HS-27A (cell line): Measurements from ENCODE around the gene TAF3.

Experiments
- DNase-seq: peaks from one replicate; pipeline ENCODE4 v3.0.0-alpha.2; 2012; ENCODE audit warnings: low read depth, missing footprints

TAF3 gene

DNA sequence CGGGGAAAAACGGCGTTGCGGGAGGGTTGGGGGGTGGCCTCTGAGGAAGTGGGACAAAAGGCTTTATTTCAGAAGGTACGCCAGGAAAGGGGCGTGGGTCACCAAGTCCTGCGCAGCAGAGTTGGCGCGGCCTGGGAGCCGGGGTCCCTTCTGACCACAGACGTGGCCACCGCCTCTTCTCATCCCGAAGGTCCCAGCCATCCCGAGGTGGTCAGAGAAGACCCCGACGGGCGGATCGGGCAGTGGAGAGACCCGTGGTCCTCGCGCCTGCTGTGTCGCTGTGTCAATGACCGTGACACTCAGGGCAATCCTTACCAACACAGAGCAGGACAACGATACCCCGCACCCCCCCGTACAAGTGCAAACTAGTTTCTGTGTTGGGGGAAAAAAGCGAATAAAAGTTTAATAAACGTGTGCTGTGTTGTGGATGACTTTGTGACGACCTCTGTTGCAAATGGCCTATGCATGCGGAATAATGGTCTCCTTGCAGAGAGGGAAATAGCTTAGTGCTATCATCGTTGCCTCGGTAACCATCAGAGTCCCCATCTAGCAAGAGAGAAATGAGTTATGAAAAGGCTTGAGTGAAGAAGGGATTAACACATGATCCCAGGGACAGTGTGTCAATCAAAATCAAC, 216.8 kb downstream of the TAF3 start:
- DNase-seq = no peak

DNA sequence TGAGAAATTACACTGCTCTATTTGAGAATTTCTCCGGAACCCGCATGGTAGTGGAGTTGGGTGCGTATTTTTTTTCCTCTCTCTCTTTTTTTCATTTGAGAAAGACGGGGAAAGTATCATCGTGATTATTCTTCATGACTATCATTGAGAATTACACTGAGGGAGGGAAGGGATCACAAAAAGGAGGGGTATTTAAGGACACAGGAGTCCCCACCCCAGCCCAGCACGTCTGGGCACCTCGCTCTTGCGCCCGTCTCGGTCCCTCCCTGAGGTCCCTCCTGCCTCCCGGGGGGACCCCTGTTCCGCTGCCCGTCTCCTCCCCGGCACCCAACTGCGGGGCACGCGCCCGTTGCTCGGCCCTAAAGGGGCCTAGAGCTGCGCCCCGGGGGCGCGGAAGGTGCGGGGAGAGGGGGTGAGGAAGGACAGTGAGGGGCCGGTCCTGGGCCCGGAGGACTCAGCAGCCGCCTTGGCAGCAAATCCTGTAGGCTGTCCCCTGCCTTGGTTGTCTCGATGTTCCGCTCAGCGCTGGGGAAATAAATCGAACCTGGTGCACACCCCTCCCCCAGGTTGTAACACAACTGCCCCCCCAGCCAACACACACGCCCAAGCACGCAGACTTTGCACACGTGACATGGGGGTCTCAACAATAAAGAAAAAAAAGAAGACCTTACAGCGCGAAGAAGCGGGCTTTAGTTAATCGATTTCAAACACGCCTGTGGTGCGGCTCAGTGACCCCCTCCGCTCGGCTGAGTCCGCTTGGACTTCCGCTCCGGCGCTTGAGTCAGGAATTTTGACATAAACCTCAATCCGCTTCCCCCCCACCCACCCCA, 217.6 kb downstream of the TAF3 start:
- no peak for DNase-seq

DNA sequence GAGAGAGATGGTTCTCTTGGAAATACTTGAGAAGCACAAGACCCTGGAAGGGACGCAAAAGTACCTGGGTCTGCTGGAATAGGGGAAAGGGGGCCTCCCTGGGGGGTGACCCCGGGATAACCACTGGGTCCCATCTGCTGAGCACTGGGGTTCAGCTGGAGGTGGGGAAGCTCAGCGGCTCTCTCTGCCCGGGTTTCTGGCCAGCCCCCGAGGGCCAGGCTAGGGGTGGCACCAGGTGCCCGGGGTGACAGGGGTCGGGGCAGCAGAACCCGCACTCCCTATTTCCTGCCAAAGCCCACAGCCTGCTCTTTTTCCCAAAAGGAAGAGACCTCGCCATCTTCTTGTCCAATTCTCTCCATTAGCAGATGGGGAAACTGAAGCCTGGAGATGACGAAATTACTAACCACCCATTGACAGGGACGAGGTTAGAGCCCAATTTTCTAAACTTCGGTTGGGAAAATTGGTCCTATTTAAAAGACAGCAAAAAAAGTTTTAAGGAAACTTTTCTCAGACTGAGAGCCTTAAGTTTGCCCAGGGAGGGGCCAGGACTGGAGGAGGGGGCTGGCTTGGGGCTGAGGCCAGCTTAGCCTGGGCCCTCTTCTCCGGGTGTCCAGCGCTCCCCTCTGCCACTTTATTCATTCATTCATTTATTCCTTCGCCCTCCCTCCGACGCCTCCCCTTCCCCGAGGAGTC, 218.3 kb downstream of the TAF3 start:
- DNase-seq = no peak

DNA sequence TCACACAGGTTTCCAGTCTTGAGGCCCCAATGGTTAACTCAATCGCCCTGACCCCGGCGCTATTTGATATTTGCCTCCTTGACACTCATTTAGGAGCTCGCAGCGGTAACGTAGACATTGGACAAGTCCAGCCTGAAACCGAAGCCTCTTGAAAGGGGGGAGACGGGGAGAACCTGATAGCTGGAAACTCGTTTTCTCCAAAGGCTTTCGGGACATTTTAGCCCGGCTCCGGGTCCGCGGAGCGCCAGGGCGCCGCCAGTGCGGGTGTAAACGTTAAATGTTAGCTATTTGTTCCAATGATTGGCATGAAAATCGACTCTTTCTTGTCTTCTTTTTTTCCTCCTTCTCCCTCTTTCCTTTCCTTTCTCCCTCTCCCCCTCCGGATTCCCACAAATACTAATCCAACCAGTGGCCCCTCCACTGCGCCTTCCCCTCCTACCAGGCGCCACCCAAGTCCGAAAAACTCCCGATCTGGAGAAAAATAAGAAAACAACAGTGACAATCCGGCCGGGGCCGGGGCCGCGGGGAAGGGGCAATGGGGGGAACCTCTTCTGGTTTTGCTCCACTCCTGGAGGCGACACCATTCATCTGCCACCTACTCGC, 219.0 kb downstream of the TAF3 start:
- no peak for DNase-seq

DNA sequence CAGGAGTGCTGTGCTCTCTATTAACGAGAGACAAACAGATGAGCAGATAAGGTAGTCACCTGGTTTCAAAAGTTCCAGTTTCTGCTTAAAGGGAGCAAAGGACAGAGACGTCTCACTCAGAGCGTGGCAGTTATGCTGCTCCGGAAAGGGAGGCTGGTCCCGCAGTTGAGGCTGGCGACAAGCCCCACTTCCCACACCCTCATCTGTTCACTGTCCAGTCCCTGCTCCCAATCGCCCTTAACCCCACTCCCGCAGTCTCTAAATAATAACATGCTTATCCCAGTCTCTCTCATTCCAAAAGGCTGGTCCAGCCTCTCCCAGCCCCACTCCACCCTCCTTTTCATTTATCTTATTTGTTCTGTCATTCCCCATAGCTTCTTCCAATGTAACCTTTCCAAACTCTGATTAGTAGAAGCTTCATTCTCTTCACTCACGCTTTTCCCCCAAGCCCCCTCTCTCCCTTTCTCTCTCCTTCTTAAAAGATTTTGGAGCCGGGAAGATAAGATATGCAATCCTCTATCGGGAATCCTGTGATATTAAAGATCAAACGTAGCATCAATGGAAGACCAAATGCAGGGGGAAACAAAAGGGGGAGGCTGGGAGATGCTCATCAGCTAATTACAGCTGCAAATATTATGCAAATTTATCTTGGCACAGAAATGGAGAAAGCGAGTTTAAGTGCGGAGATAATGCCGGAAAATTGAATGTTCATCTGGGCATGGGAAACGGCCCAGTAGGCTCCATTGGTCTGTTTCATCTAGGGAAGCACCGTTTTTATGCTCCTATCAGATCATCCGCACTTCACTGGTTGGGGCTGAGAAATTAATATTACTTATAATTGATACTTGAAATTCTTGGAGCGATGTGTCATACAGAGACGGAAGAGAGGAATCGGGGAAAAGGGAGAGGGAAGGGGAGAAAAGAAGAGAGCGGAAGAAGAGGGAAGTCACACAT, 219.9 kb downstream of the TAF3 start:
- DNase-seq = no peak

DNA sequence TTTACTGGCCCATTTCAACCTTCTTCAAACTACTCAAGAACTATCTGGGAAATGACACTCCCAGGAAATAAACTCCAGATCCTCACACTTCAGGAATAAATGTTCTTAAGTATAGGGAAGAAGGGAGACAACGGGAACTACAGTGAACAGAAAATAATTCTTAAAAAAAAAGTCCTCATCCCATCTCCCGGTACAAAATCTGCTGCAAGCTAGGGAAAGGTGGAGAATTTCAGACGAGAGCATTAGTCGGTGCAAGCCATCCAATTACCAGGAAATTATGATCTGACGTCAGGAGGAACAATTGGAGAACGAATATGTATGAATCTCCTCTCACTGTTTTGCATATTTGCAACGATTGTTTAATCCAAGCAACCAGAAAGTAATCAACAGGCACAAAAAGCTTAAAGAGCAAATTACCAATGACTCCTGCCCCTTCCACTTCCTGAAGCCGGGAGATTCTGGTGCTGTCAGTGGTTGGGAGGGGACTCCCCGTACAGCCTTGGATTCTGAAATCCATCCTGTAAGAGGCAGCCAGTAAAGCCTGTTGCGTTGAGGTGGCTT, 221.1 kb downstream of the TAF3 start:
- DNase-seq = no peak

DNA sequence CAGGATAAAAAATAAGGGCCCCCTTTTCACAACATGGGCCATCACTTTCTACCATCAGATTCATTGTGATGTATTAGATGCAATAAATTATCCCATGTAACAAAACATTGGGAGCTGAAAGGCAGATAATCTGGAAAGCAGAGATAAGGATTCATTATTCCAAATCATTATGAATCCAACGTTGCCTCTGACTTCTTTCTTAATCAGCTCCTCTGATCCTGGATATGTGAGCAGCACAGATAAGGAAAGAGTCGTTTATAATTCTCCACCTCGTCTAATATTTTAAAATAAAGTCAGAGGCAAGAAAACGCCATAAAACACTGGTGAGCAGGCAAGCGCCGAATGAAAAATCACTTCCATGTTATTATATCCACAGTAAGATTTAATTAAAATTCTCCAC, 222.3 kb downstream of the TAF3 start:
- DNase-seq = no peak

DNA sequence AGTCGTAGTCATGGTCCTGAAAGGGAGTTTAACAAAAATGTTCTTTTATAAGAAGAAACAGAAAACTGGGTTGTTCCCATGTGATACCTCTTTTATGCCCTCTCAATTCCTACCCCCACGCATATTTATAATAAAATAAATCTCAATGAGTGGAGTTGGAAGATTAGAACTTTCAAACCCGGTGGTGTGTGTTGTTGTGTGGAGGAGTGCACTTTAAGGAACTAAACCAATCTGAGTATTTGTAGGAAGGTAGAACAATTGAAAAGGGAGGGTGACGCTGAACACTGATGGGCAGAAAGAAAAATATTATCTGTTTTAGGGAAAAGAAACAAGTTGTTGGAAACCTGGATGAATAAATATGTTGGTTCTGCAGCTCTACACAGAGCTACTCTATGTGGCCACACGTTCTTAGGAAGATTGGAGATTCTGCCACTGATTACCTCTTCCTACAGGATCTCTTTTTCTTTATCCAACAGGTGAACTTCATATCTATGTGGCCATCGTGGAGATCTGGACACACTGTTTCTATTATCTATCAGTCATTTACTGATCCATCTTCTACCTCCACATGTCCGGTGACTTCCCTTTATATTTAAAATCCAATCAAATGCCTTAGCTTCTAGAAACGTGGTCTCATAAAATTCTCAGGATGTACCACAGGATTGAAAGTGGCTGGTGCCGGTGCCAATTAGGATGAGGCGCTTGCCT, 223.1 kb downstream of the TAF3 start:
- DNase-seq = no peak

DNA sequence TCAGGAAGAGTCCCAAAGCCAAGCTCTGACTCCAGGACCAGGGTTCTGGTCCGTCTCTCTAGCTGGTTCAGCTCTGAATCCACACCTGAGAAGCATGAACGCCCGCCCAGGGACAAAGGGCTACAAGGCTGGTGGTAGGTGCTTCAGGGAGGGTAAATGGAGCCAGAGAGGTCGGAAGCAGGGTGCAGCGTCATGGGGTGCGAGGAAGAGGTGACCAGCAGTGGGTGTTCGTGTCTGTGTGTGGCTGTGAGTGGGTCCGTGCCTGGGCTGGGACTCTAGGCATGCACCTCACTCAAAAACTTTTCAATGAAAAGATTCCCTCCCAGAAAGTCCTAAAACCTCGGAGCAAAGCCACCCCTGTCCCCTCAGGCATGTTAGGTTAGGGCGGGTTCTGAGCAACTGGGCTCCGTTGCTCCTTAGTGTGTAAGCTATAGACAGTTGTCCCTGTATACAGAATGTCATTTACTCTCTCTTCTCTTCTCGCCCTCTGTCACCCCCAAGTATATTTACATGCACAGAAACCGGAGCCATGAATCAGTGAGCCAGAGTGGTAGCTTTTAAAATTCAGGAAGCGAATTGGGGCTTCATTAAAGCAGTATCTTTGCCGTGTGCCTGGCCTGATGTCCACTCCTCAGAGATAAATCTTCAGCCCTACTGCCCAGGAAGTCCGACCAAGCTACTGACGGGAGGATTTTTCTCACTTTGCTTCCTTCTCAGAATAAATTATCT, 223.9 kb downstream of the TAF3 start:
- DNase-seq = no peak

DNA sequence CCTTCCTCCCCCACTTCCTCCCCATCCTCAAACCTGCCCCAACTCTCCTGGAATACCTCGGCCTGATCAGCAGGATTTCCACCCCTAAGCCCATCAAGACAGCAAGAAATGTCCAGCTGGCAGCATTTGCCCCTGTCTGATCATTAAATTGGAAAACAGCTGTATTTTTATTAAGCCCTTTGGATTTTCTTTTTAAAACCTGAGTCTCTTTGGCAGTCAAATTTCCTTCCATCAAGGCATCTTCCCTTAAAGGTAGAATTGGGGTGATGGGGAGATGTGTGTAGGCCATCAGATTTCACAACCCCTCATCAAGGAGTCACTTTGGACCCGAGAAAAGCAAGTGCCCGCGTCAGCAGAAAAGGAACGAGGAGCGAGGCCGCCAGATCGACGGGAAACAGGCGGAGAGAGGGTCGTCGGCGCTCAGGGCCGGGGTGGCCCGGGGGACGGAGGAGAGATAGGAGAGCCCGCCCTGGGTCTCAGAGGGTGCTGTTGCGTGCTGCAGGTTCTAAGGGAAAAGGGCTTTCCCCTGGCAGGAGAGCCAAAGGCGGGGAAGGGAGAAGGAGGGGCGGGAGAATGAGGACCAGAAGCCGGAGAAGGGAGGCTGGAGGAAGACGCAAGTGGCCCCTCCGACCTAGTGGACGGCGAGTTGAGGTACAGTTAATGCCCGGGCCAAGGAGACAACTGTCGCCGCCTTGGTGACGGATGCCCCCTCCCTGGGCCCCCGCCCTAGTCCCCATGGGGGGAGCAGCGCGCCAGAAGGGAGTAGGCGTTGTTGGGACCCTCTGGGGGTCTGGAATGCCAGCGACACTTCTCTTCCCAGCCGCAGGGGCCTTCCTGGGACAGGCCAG, 224.6 kb downstream of the TAF3 start:
- no peak for DNase-seq

DNA sequence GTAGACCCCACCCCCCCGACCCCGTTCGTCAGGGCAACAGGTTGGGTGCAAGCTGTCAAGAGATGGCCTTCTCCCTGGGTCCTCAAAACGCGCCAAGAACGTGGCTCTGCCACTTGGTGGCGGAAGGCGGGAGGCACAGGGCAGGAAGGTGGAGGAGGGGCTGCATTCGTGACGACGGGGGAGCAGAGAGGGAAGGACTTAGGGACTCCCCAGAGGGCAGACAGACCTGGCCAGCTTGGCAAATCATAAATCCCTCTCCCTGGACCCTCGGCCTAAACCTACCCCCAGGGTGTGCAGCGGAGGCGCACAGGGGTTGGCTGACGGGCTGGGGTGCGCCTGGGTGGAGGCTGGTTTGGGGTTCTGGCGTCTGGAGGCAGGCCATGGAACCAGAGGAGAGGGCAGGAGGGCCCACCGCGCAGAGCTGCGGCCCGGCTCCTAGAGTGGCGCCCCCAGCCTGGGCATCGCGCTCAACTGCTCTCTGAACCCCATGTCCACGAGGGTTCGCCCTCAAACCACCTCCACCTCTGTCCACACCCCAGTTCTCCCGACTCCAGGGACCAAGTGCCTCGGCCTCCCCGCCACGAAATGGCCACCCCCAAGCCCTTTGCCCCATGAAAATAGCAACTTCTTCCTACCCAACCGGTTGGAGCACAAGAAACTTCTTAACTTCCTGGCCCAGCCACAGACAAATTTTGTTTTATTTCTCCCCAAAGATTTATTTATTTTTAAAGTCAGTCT, 225.4 kb downstream of the TAF3 start:
- no peak for DNase-seq

DNA sequence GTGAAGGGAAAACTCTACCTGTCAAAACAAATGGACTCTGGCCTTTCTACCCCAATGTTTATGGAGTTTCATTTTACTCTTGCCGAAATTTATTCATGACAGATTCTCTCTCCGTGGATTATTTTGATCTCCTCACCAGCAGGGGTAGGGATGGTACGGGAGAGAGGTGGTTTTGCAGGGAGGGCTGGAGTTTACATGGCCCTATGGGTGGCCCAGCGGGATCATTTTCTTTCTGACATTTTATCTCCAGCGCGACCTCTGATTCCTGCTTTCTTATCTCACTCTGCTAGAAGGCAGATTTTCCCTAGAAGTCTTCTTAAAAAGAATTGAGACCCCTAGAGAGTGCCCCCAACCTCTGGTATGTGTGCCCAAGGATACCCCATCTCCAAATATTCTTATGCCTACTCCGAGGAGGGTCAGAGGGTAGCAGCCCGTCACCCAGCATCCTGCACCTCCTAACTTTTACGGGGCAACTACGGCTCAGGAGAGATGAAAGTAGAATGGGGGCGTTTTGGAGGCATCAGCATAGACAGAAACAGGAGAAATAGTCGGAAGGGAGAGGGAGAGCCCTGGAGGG, 226.1 kb downstream of the TAF3 start:
- DNase-seq = no peak

DNA sequence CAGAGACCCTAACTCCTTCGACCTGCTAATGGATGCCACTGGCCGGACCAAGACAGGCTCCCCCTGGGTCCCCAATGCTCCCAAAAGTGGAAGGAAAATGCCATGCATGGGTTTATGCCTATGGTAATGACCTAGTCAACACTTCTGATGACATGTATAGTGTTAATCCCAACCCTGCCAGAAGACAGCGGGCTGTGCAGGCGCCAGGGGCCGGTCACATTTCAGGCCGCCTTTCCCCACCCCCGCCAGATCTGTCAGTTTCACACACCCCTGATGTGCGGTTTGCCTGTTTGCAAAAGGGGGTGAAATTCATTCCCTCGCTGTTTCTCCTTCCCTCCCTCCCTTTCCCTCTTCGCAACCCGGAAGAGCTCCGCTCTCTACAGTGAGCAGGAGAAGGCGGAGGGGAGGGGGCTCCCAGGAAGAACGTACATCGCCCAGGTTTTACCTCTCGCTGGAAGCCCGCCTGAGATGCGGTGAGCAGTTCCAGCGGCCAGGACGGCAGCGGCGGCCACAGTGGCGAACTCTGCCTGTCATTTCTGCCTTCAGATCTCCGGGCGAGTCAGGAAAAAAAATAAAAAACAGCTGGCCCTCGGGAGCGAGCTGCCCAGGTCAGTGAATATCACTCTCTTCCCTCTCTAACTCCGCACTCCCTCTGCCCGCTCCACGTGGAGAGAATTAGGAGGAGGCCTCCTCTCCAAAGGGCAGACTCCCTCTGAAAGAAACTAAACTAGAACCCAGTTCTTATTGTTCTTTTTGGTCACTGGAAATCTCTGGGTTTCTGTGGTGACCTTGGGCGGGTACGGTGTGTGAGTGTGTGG, 226.8 kb downstream of the TAF3 start:
- DNase-seq = no peak

DNA sequence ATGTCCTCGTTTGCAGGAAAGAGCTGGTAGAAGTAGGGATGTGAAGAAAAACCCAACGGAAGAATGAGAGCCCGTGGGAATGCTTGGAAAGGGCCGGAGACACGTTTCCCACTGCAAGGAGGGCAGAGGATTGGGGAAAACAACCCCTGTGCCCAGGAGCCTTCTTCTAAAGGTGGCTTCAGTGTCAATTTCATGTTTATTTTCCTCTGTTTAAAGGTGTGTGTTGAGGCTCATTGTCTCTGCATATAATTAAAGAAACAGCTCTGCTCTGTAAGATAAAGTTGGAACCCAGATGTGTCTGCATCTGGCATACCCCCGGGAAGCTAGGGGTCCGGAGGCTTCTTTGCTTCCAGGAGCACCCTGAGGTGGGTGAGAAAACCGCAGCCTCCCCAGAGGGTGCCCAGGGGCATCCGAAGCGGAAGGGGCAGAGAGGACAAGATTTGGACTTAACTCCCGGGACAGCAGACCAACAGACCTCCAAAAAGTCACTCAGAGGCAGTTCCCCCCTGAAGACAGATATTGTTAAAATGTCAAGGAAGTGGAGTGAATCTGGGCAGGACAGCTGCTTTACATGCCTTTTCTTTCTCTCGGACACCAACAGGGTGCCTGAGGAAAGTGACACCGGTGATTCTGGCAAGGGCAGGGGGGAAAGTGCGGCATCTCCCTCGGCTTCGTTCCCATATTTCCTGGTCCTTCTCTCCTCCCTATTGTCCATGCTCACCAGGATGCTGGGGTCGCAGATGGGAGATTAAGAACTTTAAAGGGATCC, 227.6 kb downstream of the TAF3 start:
- no peak for DNase-seq

DNA sequence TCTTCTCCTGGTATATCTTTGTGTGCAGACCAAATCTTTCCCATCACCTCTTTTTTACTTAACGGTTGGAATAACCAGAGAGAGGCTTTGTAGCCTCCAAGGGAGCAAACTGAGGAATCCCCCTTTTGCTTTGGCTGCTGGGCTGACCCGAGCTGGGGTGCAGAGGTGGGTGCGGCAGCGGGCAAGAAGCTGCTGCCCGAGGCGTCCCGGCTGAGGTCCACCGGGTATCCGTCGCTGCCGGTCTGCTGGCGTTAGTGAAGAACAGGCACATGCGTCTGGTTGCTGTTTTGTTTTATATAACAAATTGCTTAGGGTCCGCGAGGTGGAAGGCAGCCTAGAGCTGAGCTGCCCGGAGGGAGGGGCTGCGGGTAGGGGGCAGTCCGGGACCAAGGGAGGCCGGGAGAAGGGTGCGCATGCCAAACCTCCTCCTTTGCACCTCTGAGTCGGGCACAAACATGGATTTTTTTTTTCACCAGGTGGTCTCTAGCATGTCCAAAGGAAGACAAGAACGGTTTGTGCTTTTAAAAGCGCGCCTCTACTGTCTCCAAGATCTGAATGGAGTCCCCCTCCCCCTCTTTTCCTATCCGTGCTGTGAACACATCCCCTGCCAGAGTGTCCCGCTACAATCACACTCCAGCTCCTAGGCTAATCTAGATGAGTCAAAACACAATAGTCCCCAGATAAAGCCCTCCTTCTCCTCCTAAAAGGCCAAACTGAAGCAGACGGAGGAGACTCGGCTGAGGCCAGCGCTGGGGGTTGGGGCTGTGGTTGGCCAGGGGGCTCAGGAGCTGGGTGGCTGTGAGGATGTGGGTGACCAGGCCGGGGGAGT, 229.4 kb downstream of the TAF3 start:
- DNase-seq = no peak
